Right cardiac atrium (tissue), 5 donors: ENCODE measurements around the gene MAP3K2. TPM values are rescaled to one million over a fixed set of nuclear protein-coding genes. Genes with fewer than 3 reads are reported as not detected.

ENCODE experiments used
- ATAC-seq, 2 donors: fragments of 200-7000 bp; cut with Tn5 transposase; one replicate each; pipeline versions ENCODE4 v1.8.0 to v1.9.1; 2020; ENCODE audit warnings: moderate library complexity in 2 of 2, mild to moderate bottlenecking in 1 of 2
- DNase-seq, 3 donors: peaks; one replicate each; pipeline ENCODE4 v3.0.0-alpha.2; 2020
- H3K27ac ChIP-seq: one replicate; pipeline ENCODE4 v1.5.1; 2013; ENCODE audit warnings: mild to moderate bottlenecking, low read length, control low read depth, moderate library complexity
- H3K27me3 ChIP-seq: one replicate; pipeline ENCODE4 v1.6.1; 2013; ENCODE audit not compliant: control insufficient read depth, insufficient read depth
- H3K4me1 ChIP-seq: one replicate; pipeline ENCODE4 v1.6.1; 2013; ENCODE audit warnings: low read length; ENCODE audit not compliant: control insufficient read depth, insufficient read depth
- H3K4me3 ChIP-seq: one replicate; pipeline ENCODE4 v1.5.1; 2013; ENCODE audit warnings: low read length, control low read depth
- H3K9me3 ChIP-seq: one replicate; pipeline ENCODE4 v1.6.1; 2013; ENCODE audit warnings: low read length; ENCODE audit not compliant: control insufficient read depth
- WGBS: extraction: QIAGEN DNeasy Blood & Tissue Kit; methylation state at CpG from one replicate; pipeline ENCODE4 v1.1.7; 2013; 5-methylcytosine and 5-hydroxymethylcytosine counted together
- intact Hi-C, 4 donors: fragments of 100-400 bp; cut with DNase I; formaldehyde crosslinking; loops; one replicate each; pipeline versions ENCODE4 v1.11.0 to v1.14.0; 2022 to 2023
- polyA plus RNA-seq: library from polyadenylated mRNA; stranded (reverse); fragments of 200-250 nt; gene quantifications from one replicate; pipeline ENCODE4 v1.2.3, GENCODE V29; 2013
- total RNA-seq, 4 donors: library from RNA; stranded (reverse); fragmentation: NEBNext Ultra II Directional; extraction: Animal tissue kit (Norgen Biotek cat#: 25700); gene quantifications; one replicate each; pipeline ENCODE4 v1.2.1, GENCODE V29; 2021
- donor health status: healthy with polysubstance abuse.
- donor health status: DM: no; HTN: yes; CAD: no.
- donor health status: DM: no; HTN: no; CAD: no.
- donor health status: DM: no; HTN: yes; CAD: no; lungs with severe emphysema.
- donor health status: DM: yes; HTN: yes; CAD: no.

The MAP3K2 gene
- total and polyA plus RNA-seq, 5 donors = 4.3 to 34.3 (median 30.7) TPM

DNA sequence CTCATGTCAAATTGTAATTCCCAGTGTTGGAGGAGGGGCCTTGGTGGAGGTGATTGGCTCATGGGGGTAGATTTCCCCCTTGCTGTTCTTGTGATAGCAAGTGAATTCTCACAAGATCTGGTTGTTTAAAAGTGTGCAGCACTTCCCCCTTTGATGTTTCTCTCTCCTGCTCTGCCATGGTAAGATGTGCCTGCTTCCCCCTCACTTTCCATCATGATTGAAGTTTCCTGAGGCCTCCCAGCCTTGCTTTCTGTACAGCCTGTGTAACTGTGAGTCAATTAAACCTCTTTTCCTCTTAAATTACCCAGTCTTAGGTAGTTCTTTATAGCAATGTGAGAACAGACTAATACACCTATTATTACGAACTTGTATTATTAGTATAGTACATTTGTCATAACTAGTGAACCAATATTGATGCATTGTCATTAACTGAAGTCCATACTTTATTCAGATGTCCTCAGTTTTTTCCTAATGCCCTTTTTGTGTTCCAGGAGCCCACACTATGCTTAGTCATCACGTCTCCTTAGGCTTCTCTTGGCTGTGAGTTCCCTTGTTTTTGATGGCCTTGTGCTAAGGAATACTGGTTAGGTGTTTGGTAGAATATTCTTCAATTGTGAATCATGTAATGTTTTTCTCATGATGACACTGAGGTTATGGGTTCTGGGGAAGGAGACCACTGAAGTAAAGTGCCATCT is 4.5 kb upstream of the MAP3K2 start:
- Histone ChIP-seq H3K27me3 (no peaks in the 10 kb centered on the region), H3K9me3 (no peaks in the 10 kb centered on the region), H3K4me3 (no peak overlapping the region), H3K4me1 (no peaks in the 10 kb centered on the region), H3K27ac (no peak overlapping the region)
- intact Hi-C loops = no loop called here
- 84% methylated on average over 2 of the region's 2 CpGs for WGBS
- DNase-seq = no peak
- no peak for ATAC-seq

DNA sequence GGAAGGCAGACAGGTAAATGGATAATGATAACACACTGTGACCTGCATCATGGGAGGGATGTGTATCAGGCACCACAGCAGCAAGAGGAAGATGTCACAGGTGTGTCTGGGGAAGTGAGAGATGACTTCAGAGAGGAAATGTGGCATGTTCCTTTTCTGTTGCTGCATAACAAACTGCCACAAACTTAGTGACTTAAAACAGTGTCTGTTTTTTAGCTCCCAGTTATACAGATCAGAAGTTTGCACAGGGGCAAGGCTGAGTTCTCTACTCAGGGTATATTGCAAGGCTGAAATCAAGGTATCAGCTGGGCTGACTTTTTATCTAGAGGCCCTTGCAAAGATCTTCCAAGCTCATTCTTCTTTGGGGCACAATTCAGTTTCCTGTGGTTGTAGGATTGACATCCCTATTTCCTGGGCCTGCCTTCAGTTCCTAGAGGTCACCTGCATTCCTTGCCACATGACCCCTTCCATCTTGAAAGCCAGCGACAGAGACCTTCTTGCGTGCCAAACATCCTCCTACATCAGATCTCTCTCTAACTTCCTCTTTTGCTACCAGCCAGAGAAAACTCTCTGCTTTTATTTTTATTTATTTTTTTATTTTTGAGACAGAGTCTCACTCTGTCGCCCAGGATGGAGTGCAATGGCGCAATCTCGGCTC is 2.1 kb upstream of the MAP3K2 start:
- Histone ChIP-seq H3K9me3 (no peaks in the 10 kb centered on the region), H3K27me3 (no peaks in the 10 kb centered on the region)
- intact Hi-C loops = no loop called here

DNA sequence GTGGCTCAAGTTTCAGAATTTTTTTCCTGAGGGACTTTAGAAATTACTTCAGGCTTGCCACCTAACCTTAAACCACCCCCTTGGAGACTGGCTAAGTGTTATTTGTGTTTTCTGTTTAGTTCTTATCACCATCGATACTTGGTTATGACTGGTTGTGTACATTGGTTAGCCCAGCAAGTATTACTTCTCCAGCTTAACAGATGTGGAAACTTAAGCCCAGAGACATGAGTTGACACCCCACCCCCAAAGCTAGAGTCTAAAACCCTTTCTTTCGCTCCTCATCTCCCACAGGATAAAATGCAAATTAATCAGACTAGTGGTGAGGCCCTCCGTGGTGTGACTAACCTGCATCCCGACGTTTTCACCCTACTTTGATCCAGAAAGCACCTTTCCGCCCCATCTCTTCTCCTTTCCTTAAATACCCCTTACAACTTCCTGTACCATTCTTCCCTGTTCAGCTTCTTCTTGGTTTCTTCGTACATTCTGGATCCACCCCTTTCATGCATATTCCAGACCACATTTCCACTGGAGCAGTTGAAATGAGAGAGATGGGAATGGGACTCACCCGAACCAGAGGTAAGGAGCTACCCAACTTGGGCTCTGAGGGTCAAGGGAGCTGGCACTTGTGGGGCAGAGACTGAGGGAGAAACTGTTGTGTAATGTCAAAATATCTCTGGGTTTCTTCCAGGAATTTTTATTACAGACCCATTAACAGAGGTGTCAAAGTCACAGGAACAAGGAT is 819 bp upstream of the MAP3K2 start:
- 59% methylated on average over 8 of the region's 8 CpGs for WGBS
- DNase-seq (no peak), ATAC-seq (peak in 1 of 2 donors; percentile 1)
- Histone ChIP-seq H3K9me3 (no peaks in the 10 kb centered on the region), H3K27me3 (no peaks in the 10 kb centered on the region), H3K4me1 (no peaks in the 10 kb centered on the region), H3K27ac (peak overlapping the region; percentile 87), H3K4me3 (peak overlapping the region; percentile 30)
- intact Hi-C loops = no loop called here

More for the DNA sequence above, 2.1 kb upstream of the MAP3K2 start:
- no peaks in the 10 kb centered on the region for H3K4me1 ChIP-seq
- no peak for ATAC-seq
- no peak for DNase-seq
- no peak overlapping the region for H3K4me3 ChIP-seq
- no peak overlapping the region for H3K27ac ChIP-seq
- 77% methylated on average over 5 of the region's 5 CpGs for WGBS

DNA sequence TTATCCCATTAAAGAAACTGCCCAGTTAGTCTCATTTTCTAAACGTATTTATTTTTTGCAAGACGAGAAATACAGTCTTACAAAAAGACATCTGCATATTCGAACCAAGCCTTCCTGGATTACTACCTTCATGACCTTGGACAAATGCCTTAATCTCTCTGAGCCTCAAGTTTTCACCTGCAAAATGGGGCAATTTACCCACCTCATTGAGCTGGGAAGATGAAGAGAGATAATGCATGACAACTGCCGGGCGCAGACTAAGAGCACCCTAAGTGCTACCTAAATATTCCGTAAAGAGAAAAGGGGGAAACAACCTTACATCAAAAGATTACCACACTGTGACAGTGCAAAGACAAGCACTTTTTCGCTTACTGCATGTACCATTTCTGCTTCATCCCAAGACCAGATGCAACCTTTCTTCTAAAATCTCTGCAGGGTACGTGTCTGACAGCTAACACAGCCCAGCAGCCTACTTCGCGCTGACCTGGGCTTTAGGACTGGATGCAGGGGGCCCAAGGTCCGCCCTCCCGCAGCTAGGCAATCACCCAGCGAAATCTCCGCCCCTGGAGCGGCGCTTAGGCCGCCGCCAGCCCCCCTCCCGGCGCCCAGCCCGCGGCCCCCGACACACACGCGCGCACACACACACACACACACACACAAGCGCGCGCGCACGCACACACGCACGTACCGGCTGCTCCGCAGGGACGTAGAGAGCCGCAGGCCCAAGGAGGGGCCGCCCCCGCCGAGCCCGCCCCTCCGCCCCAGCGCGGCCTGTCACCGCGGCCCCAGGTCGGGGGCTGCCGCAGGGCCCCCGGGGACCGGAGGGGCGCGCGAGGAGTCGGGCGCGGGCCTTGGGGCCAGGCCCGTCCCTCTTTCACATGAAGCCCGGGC is 766 bp downstream of the MAP3K2 start:
- DNase-seq (peak; percentile 86 to 94 (median 94)), ATAC-seq (peak; percentile 89 to 90)
- intact Hi-C loops = no loop called here
- WGBS = under 1% methylated on average over 58 of the region's 58 CpGs
- Histone ChIP-seq H3K4me3 (peak overlapping the region; percentile 88), H3K9me3 (no peaks in the 10 kb centered on the region), H3K27me3 (no peaks in the 10 kb centered on the region), H3K27ac (peak overlapping the region; percentile 93), H3K4me1 (peaks cover 3% of the 10 kb centered on the region)

DNA sequence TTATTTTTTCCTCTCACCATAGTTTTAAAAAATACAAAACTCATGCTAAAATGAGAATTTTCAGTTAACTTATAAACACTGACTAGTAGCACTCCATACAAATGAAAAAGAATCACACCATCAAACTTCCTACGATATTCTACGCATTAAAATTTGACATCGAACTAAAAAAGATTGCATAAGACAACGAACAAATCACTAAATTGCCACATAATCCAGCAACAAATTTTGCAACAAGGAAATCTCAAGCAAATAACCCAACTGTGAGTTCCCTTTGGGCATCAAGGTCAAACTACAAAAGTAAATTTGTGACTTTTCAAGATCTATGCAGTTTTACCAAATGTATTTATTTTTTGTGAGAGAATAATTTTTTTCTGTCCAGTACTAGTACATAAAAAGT is 1.5 kb downstream of the MAP3K2 start:
- intact Hi-C loops = no loop called here
- DNase-seq (no peak), ATAC-seq (no peak)
- H3K4me1 ChIP-seq = peaks cover 3% of the 10 kb centered on the region
- H3K9me3 ChIP-seq = no peaks in the 10 kb centered on the region
- no peak overlapping the region for H3K27ac ChIP-seq
- WGBS = 64% methylated on average over 4 of the region's 4 CpGs
- peak overlapping the region; percentile 88 for H3K4me3 ChIP-seq
- H3K27me3 ChIP-seq = no peaks in the 10 kb centered on the region

DNA sequence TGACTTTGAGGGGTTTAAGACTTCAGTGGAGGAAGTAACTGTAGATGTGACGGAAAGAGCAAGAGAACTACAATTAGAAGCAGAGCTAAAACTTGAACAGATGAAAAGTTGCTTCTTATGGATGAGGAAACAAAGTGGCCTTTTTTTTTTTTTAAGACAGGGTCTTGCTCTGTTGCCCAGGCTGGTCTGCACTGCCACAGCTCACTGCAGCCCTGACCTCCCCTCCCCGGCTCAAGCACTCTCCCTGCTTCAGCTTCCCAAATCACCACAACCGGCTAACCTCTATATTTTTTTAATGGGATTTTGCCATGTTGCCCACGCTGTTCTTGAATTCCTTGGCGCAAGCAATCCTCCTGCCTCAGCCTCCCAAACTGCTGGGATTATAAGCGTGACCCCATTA is 3.2 kb downstream of the MAP3K2 start:
- DNase-seq (no peak), ATAC-seq (no peak)
- Histone ChIP-seq H3K4me1 (peaks cover 4% of the 10 kb centered on the region), H3K4me3 (no peak overlapping the region), H3K27ac (no peak overlapping the region), H3K27me3 (no peaks in the 10 kb centered on the region), H3K9me3 (no peaks in the 10 kb centered on the region)
- WGBS = 89% methylated on average over 6 of the region's 6 CpGs
- intact Hi-C loops = no loop called here

DNA sequence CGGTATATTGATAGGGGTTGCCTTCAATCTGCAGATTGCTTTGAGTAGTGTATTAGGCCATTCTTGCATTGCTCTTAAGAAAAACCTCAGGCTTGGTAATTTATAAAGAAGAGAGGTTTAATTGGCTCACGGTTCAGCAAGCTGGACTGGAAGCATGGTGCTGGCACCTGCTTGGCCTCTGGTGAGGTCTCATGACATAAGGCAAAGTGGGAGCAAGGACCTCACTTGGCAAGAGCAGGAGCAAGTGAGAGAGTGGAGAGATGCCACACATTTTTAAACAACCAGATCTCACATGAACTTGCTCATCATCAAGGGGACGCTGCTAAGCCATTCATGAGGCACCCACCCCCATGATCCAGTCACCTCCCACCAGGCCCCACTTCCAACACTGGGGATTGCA is 4.9 kb downstream of the MAP3K2 start:
- no peak for ATAC-seq
- no peak for DNase-seq
- H3K27ac ChIP-seq = no peak overlapping the region
- no peaks in the 10 kb centered on the region for H3K27me3 ChIP-seq
- peaks cover 4% of the 10 kb centered on the region for H3K4me1 ChIP-seq
- H3K9me3 ChIP-seq = no peaks in the 10 kb centered on the region
- H3K4me3 ChIP-seq = no peak overlapping the region
- intact Hi-C loops = no loop called here
- 64% methylated on average over 3 of the region's 3 CpGs for WGBS

DNA sequence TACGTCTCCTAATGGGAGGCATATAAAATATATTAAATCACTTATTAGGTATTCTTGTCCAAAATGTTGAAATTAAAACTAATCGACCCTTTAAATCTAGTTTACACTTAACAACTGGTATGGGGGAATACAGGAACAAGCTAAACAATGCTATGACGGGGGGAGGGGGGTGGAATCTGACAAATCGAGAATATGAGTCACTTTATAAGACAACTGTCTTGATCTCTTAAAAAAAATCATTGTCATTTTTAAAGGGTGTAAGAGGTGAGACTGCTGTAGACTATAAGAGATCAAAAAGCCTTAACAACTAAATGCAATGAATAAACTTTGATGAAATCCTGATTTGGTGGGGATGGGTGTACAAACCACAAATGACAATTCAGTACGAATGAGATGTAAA is 6.0 kb downstream of the MAP3K2 start:
- Histone ChIP-seq H3K4me1 (peaks cover 4% of the 10 kb centered on the region), H3K27ac (no peak overlapping the region), H3K27me3 (no peaks in the 10 kb centered on the region), H3K9me3 (no peaks in the 10 kb centered on the region), H3K4me3 (no peak overlapping the region)
- intact Hi-C loops = no loop called here
- WGBS = 71% methylated on average over 5 of the region's 5 CpGs
- no peak for DNase-seq
- no peak for ATAC-seq

DNA sequence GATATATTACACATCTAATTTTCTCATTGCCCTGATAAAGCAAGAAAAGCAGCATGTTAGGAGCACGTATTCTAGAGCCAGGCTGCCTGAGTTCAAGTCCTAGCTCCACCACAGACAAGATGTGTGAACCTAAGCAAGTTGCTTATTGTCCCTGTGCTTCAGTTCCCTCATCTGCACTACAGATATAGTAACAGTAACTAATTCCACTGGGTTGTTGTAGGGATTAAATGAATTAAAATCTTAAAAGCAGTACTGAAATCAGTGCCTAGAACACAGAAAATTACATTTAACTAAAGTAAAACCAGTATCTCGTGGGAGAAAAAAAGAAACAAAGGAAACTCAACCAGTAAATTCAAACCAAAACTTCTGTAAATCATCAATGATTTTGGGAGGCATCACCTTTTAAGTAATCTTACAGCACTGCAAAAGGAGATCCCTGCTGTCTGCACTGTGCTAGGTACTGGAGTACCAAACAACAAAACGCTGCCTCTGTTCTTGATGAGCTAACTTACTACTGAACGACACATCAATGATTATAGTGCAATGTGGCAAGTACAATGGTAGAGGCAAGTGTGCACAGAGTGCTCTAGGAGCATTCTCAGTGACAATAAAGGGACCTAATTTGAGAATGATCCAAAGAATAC is 7.9 kb downstream of the MAP3K2 start:
- intact Hi-C loops = no loop called here
- DNase-seq (no peak), ATAC-seq (no peak)
- Histone ChIP-seq H3K27me3 (no peaks in the 10 kb centered on the region), H3K9me3 (no peaks in the 10 kb centered on the region), H3K4me3 (no peak overlapping the region), H3K4me1 (peaks cover 4% of the 10 kb centered on the region), H3K27ac (no peak overlapping the region)
- WGBS = 86% methylated on average over 4 of the region's 4 CpGs

DNA sequence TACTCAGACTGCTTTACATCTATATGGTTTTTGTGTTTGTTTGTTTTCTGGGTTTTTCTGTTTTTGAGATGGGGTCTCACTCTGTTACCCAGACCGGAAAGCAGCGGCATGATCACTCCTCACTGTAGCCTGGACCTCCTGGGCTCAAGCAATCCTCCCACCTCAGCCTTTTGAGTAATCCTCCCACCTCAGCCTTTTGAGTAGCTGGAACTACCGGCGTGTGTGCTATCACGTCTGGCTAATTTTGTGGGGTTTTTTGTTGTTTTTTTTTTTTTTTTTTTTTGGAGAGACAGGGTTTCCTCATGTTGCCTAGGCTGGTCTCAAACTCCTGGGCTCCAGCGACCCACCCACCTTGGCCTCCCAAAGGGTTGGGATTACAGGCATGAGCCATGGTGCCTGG is 9.1 kb downstream of the MAP3K2 start:
- no peak overlapping the region for H3K4me3 ChIP-seq
- DNase-seq (no peak), ATAC-seq (no peak)
- H3K9me3 ChIP-seq = no peaks in the 10 kb centered on the region
- intact Hi-C loops = no loop called here
- H3K4me1 ChIP-seq = peaks cover 4% of the 10 kb centered on the region
- no peak overlapping the region for H3K27ac ChIP-seq
- WGBS = 85% methylated on average over 6 of the region's 6 CpGs
- no peaks in the 10 kb centered on the region for H3K27me3 ChIP-seq
